Astrocyte (in vitro differentiated cells and primary cell): ENCODE results near the gene APBB1. TPM values are rescaled to one million over a fixed set of nuclear protein-coding genes. Genes with fewer than 3 reads are reported as not detected.
A peak's percentile ranks its signal among the peaks of the same experiment; 100 is the strongest.

Experiments
- DNase-seq: peaks from one replicate; pipeline ENCODE4 v3.0.0-alpha.2; 2010; ENCODE audit warnings: low read depth
- FAIRE-seq: peaks from 2 replicates; lab custom pipeline; 2011; peaks lifted over from hg19 to GRCh38; lab: Jason Lieb, UNC
- H2AFZ ChIP-seq: 2 replicates; pipeline ENCODE4 v1.6.0; 2012; ENCODE audit warnings: low read depth, low read length, inconsistent platforms
- H3K27ac ChIP-seq: 2 replicates; pipeline ENCODE4 v1.5.1; 2011; ENCODE audit warnings: low read depth, low read length, inconsistent platforms
- H3K27me3 ChIP-seq: 2 replicates; pipeline ENCODE4 v1.6.0; 2011; ENCODE audit warnings: low read length, inconsistent platforms; ENCODE audit not compliant: insufficient read depth
- H3K36me3 ChIP-seq: 2 replicates; pipeline ENCODE4 v1.5.1; 2011; ENCODE audit warnings: low read length, inconsistent platforms; ENCODE audit not compliant: insufficient read depth
- H3K4me1 ChIP-seq: 2 replicates; pipeline ENCODE4 v1.5.1; 2011; ENCODE audit warnings: low read length, inconsistent platforms; ENCODE audit not compliant: insufficient read depth
- H3K4me2 ChIP-seq: 2 replicates; pipeline ENCODE4 v1.6.0; 2012; ENCODE audit warnings: low read length, inconsistent platforms
- H3K4me3 ChIP-seq: 2 replicates; pipeline ENCODE4 v1.5.1; 2011; ENCODE audit warnings: low read depth, mild to moderate bottlenecking, low read length, inconsistent platforms; ENCODE audit not compliant: insufficient read depth
- H3K79me2 ChIP-seq: 2 replicates; pipeline ENCODE4 v1.6.0; 2012; ENCODE audit warnings: mild to moderate bottlenecking, low read length, inconsistent platforms; ENCODE audit not compliant: insufficient read depth
- H3K9ac ChIP-seq: 2 replicates; pipeline ENCODE4 v1.6.0; 2012; ENCODE audit warnings: mild to moderate bottlenecking, low read length, inconsistent platforms
- H3K9me3 ChIP-seq: 2 replicates; pipeline ENCODE4 v1.5.1; 2012; ENCODE audit warnings: low read depth, mild to moderate bottlenecking, low read length, inconsistent platforms; ENCODE audit not compliant: insufficient read depth
- H4K20me1 ChIP-seq: 2 replicates; pipeline ENCODE4 v1.6.0; 2012; ENCODE audit warnings: low read length, inconsistent platforms; ENCODE audit not compliant: insufficient read depth
- H3K27ac Mint-ChIP-seq: one replicate; pipeline ENCODE4 v1.8.0; 2021; ENCODE audit warnings: mild to moderate bottlenecking, mixed read lengths; ENCODE audit not compliant: unreplicated experiment
- H3K27me3 Mint-ChIP-seq: one replicate; pipeline ENCODE4 v1.8.0; 2021; ENCODE audit warnings: low read depth, mixed read lengths; ENCODE audit not compliant: unreplicated experiment
- H3K36me3 Mint-ChIP-seq: one replicate; pipeline ENCODE4 v1.8.0; 2021; ENCODE audit warnings: low read depth, mixed read lengths; ENCODE audit not compliant: unreplicated experiment
- H3K4me1 Mint-ChIP-seq: one replicate; pipeline ENCODE4 v1.8.0; 2021; ENCODE audit warnings: low read depth, mixed read lengths; ENCODE audit not compliant: unreplicated experiment
- H3K4me3 Mint-ChIP-seq: one replicate; pipeline ENCODE4 v1.8.0; 2021; ENCODE audit warnings: mild to moderate bottlenecking, moderate library complexity, mixed read lengths; ENCODE audit not compliant: unreplicated experiment
- H3K9me3 Mint-ChIP-seq: one replicate; pipeline ENCODE4 v1.8.0; 2021; ENCODE audit warnings: mild to moderate bottlenecking, mixed read lengths; ENCODE audit not compliant: unreplicated experiment
- EZH2 ChIP-seq: IDR thresholded peaks from 2 replicates; pipeline ENCODE4 v1.6.1; 2012; ENCODE audit warnings: mild to moderate bottlenecking, low read length, inconsistent platforms; ENCODE audit not compliant: insufficient read depth
- total RNA-seq: library from RNA; stranded (reverse); gene quantifications from 2 replicates; pipeline ENCODE4 v1.2.1, GENCODE V29; 2021
- TF ChIP-seq, protein P1 (sequence below): IDR thresholded peaks from 2 replicates; pipeline ENCODE4 v1.5.1; 2011; ENCODE audit warnings: low read depth, mild to moderate bottlenecking, inconsistent platforms, low read length, moderate library complexity; ENCODE audit not compliant: insufficient read depth

Gene APBB1
- total RNA-seq, 1 donor from 2014 or later, result 36.3 TPM

DNA sequence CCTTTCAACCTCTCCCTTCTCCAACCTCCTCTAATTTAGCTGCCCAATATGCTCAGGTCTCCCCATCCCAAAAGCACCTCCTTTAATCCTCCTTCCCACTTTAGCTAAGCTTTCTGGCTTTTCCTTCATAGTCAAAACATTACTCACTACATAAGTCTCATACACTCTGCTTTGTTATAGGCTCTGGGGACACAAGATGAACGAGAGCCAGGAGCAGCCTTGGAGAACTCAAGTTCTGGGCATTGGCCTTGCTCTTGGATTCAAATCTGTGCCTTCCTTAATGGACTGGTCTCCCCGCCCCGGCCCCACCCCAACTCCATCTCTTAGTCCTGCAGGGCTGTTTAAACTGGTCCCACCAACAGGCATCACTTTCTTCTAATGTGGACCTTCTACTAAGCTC, 33.3 kb upstream of the APBB1 start:
- Mint-ChIP-seq H3K27ac (no peak overlapping the region), H3K36me3 (peaks cover 15% of the 10 kb centered on the region), H3K27me3 (no peaks in the 10 kb centered on the region), H3K9me3 (no peaks in the 10 kb centered on the region), H3K4me1 (no peaks in the 10 kb centered on the region), H3K4me3 (no peak overlapping the region)
- H3K4me2 ChIP-seq, result no peak overlapping the region
- no peaks in the 10 kb centered on the region for H3K27me3 ChIP-seq
- no peaks in the 10 kb centered on the region for H3K4me1 ChIP-seq
- H3K4me3 ChIP-seq, result no peak overlapping the region
- no peak for TF ChIP-seq EZH2
- TF ChIP-seq, protein P1, sequence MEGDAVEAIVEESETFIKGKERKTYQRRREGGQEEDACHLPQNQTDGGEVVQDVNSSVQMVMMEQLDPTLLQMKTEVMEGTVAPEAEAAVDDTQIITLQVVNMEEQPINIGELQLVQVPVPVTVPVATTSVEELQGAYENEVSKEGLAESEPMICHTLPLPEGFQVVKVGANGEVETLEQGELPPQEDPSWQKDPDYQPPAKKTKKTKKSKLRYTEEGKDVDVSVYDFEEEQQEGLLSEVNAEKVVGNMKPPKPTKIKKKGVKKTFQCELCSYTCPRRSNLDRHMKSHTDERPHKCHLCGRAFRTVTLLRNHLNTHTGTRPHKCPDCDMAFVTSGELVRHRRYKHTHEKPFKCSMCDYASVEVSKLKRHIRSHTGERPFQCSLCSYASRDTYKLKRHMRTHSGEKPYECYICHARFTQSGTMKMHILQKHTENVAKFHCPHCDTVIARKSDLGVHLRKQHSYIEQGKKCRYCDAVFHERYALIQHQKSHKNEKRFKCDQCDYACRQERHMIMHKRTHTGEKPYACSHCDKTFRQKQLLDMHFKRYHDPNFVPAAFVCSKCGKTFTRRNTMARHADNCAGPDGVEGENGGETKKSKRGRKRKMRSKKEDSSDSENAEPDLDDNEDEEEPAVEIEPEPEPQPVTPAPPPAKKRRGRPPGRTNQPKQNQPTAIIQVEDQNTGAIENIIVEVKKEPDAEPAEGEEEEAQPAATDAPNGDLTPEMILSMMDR, result no peak
- DNase-seq (no peak), FAIRE-seq (no peak)
- no peaks in the 10 kb centered on the region for H4K20me1 ChIP-seq
- no peak overlapping the region for H2AFZ ChIP-seq
- peaks cover 11% of the 10 kb centered on the region for H3K36me3 ChIP-seq
- H3K27ac ChIP-seq, result no peak overlapping the region
- no peak overlapping the region for H3K9ac ChIP-seq
- H3K9me3 ChIP-seq, result no peaks in the 10 kb centered on the region
- H3K79me2 ChIP-seq, result no peaks in the 10 kb centered on the region

DNA sequence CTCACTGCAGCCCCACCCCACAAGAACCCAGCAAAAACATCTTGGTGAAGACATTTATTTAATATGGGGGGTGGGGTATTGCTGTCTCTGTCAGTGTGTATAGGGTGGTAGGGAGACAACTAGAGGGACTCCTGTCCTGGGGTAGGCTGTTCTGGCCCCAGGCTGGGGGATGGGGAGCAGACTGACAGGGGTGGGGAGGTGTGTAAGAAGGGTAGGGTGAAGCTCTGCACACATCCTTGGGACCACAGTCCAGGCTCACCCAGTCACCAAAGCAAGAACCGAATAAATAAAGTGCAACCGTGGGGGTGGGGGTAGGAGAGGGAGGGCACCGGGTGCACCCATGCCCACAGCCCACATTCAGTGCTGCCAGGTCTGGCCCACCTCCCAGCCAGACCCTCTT, 29.7 kb upstream of the APBB1 start:
- Histone ChIP-seq H3K9ac (no peak overlapping the region), H3K4me3 (no peak overlapping the region), H3K27ac (no peak overlapping the region), H3K9me3 (no peaks in the 10 kb centered on the region), H3K79me2 (no peaks in the 10 kb centered on the region), H4K20me1 (no peaks in the 10 kb centered on the region), H2AFZ (no peak overlapping the region), H3K27me3 (no peaks in the 10 kb centered on the region), H3K4me2 (no peak overlapping the region), H3K4me1 (no peaks in the 10 kb centered on the region), H3K36me3 (peaks cover 3% of the 10 kb centered on the region)
- Mint-ChIP-seq H3K36me3 (peaks cover 9% of the 10 kb centered on the region), H3K9me3 (no peaks in the 10 kb centered on the region), H3K4me3 (no peak overlapping the region), H3K27me3 (no peaks in the 10 kb centered on the region), H3K27ac (no peak overlapping the region), H3K4me1 (no peaks in the 10 kb centered on the region)
- no peak for FAIRE-seq
- TF ChIP-seq, protein P1, result no peak
- no peak for TF ChIP-seq EZH2
- DNase-seq, result no peak

DNA sequence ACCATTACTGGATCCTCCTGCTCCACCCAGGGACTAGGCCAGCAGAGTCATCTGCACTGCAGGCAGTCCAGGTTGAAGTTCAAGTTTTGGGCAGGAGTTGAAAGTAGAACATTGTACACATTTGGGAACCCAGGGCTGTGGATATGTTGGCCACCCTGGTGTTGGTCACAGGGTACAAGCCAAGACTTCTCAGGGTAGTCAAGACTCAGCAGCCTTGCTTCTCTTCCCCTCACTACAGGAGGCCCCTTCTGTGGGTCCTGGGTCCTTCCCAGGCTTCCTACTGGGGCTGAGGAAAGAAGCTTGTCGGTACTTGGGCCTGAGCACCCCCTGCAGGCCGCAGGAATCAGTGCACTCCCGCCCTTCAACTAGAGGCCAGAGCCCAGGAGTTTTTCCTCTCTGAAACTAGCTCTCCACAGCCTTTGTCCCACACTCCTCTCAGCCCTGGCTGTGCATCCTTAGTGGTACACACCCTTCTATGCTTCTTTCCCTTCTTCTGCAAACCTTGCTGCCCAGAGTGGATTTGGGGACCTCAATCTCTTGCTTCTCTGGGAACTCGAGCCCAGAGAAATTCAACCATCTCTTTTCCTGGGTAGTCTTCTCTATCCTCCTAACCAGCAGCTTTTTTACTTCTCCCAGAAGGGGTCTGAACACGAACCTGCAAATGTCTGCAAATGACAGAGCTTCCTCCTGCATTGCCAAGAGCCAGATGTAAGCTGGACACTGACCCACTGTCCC, 24.5 kb upstream of the APBB1 start:
- Histone ChIP-seq H3K9ac (no peak overlapping the region), H3K36me3 (no peaks in the 10 kb centered on the region), H3K27ac (no peak overlapping the region), H3K4me2 (no peak overlapping the region), H3K9me3 (no peaks in the 10 kb centered on the region), H2AFZ (no peak overlapping the region), H3K79me2 (no peaks in the 10 kb centered on the region), H3K4me1 (no peaks in the 10 kb centered on the region), H4K20me1 (no peaks in the 10 kb centered on the region), H3K27me3 (no peaks in the 10 kb centered on the region), H3K4me3 (no peak overlapping the region)
- DNase-seq, result peak; percentile 14
- TF ChIP-seq, protein P1, result peak; percentile 71
- TF ChIP-seq EZH2, result no peak
- Mint-ChIP-seq H3K36me3 (peaks cover 5% of the 10 kb centered on the region), H3K9me3 (no peaks in the 10 kb centered on the region), H3K4me3 (no peak overlapping the region), H3K27ac (no peak overlapping the region), H3K27me3 (no peaks in the 10 kb centered on the region), H3K4me1 (peaks cover 6% of the 10 kb centered on the region)
- FAIRE-seq, result no peak
